HG02588 (cell line): Measurements from ENCODE around the gene SLC12A2.

Experiments used
- ATAC-seq: cut with Tn5 transposase; IDR thresholded peaks from one replicate; pipeline ENCODE4 v1.9.1; 2021; ENCODE audit warnings: mild to moderate bottlenecking, moderate library complexity; ENCODE audit not compliant: unreplicated experiment

Gene SLC12A2

GRCh38 chr5:128093368-128093767, 9.8 kb downstream of the SLC12A2 start:
- no peak for ATAC-seq

GRCh38 chr5:128097224-128097623, 13.7 kb downstream of the SLC12A2 start:
- no peak for ATAC-seq

GRCh38 chr5:128097781-128098180, 14.2 kb downstream of the SLC12A2 start:
- no peak for ATAC-seq

- no peak for ATAC-seq
Measured at GRCh38 chr5:128099944-128100343, 16.4 kb downstream of the SLC12A2 start.

GRCh38 chr5:128100860-128101557, 17.4 kb downstream of the SLC12A2 start:
- ATAC-seq: no peak

GRCh38 chr5:128101676-128102075, 18.1 kb downstream of the SLC12A2 start:
- ATAC-seq: no peak

- no peak for ATAC-seq
Measured at GRCh38 chr5:128105203-128105602, 21.6 kb downstream of the SLC12A2 start.

- ATAC-seq: no peak
Measured at GRCh38 chr5:128109138-128109537, 25.6 kb downstream of the SLC12A2 start.

GRCh38 chr5:128109766-128110165, 26.2 kb downstream of the SLC12A2 start:
- no peak for ATAC-seq

- ATAC-seq: no peak
Measured at GRCh38 chr5:128111818-128112448, 28.4 kb downstream of the SLC12A2 start.

- no peak for ATAC-seq
Measured at GRCh38 chr5:128116445-128116844, 32.9 kb downstream of the SLC12A2 start.

- no peak for ATAC-seq
Measured at GRCh38 chr5:128118214-128118613, 34.6 kb downstream of the SLC12A2 start.

- no peak for ATAC-seq
Measured at GRCh38 chr5:128121651-128122050, 38.1 kb downstream of the SLC12A2 start.

GRCh38 chr5:128123936-128124335, 40.4 kb downstream of the SLC12A2 start:
- ATAC-seq: no peak

- no peak for ATAC-seq
Measured at GRCh38 chr5:128126241-128126640, 42.7 kb downstream of the SLC12A2 start.

GRCh38 chr5:128132499-128132898, 48.9 kb downstream of the SLC12A2 start:
- no peak for ATAC-seq

- ATAC-seq: no peak
Measured at GRCh38 chr5:128135286-128135685, 51.7 kb downstream of the SLC12A2 start.

- no peak for ATAC-seq
Measured at GRCh38 chr5:128143911-128144310, 60.3 kb downstream of the SLC12A2 start.

- ATAC-seq: no peak
Measured at GRCh38 chr5:128144491-128144890, 60.9 kb downstream of the SLC12A2 start.

- no peak for ATAC-seq
Measured at GRCh38 chr5:128146671-128147070, 63.1 kb downstream of the SLC12A2 start.

GRCh38 chr5:128154943-128155342, 71.4 kb downstream of the SLC12A2 start:
- ATAC-seq: no peak

- no peak for ATAC-seq
Measured at GRCh38 chr5:128155776-128156175, 72.2 kb downstream of the SLC12A2 start.

- ATAC-seq: no peak
Measured at GRCh38 chr5:128156521-128156920, 73.0 kb downstream of the SLC12A2 start.
